ENCODE results near the gene MARCHF2. TPM values are rescaled to one million over a fixed set of nuclear protein-coding genes. Genes with fewer than 3 reads are reported as not detected.

MARCHF2 gene
- total RNA-seq, 1 donor from 2014 or later = 30.9 TPM

DNA sequence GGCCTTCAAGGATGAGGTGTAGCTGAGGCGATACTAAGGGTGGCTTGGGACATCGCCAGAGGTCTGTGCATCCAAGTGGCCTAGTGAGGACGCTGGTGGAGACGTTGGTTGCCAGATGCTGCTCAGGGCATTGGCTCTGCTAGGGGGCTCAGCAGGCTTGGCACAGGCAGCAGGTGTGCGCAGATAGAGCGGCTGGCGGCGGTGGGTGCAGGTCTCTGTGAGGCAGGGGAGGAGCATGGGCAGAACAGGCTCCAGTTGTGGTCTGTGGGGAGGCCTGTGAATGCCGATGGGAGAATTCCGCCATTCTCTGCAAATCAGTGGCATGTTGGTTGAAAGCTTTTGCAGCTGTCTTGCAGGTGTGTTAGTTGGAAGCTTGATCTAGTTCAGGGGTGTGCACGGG is 68.1 kb downstream of the MARCHF2 start:
- peaks cover 92% of the 10 kb centered on the region for H4K20me1 ChIP-seq (ENCODE audit: insufficient read depth, low read length)

DNA sequence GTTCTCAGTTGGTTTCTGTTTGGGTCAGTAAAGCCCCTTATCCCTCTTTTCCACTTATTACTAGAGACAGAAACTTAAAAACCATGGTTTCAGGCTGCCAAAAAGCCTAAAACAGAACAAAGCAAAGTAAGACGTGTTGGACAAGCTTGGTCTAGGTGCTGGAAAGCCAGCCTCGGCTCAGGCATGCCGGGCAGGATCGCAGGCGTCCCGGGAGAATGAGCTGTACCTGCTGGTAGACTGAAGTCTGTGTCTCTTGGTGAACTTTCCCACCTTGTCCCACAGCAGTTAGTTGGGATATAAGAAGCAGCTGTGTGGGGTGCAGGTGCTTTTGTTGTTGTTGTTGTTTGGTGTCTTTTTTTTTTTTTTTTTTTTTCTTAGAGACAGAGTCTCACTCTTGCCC is 68.5 kb downstream of the MARCHF2 start:
- Mint-ChIP-seq H3K9me3 (ENCODE audit: unreplicated experiment) (no peaks in the 10 kb centered on the region), H3K36me3 (ENCODE audit: low read depth, unreplicated experiment) (peaks cover 15% of the 10 kb centered on the region), H3K27ac (ENCODE audit: unreplicated experiment) (no peak overlapping the region)

More for the DNA sequence above, 68.1 kb downstream of the MARCHF2 start:
- Histone ChIP-seq H3K9ac (ENCODE audit: low read length) (no peak overlapping the region), H3K36me3 (ENCODE audit: insufficient read depth, low read length) (peaks cover 37% of the 10 kb centered on the region), H3K4me3 (ENCODE audit: insufficient read depth, low read depth, low read length) (no peak overlapping the region), H3K27ac (ENCODE audit: low read depth, low read length) (no peak overlapping the region), H3K4me1 (ENCODE audit: insufficient read depth, low read length) (no peaks in the 10 kb centered on the region), H3K79me2 (ENCODE audit: insufficient read depth, low read length) (peaks cover 89% of the 10 kb centered on the region), H3K4me2 (ENCODE audit: low read length) (no peak overlapping the region), H3K27me3 (ENCODE audit: insufficient read depth, low read length) (no peaks in the 10 kb centered on the region), H3K9me3 (ENCODE audit: insufficient read depth, low read depth, low read length) (no peaks in the 10 kb centered on the region), H2AFZ (ENCODE audit: low read depth, low read length) (no peak overlapping the region)
- no peak for TF ChIP-seq EZH2 (IDR thresholded peaks at IDR 0.05; ENCODE audit: insufficient read depth, low read length)
- TF ChIP-seq, protein P1, sequence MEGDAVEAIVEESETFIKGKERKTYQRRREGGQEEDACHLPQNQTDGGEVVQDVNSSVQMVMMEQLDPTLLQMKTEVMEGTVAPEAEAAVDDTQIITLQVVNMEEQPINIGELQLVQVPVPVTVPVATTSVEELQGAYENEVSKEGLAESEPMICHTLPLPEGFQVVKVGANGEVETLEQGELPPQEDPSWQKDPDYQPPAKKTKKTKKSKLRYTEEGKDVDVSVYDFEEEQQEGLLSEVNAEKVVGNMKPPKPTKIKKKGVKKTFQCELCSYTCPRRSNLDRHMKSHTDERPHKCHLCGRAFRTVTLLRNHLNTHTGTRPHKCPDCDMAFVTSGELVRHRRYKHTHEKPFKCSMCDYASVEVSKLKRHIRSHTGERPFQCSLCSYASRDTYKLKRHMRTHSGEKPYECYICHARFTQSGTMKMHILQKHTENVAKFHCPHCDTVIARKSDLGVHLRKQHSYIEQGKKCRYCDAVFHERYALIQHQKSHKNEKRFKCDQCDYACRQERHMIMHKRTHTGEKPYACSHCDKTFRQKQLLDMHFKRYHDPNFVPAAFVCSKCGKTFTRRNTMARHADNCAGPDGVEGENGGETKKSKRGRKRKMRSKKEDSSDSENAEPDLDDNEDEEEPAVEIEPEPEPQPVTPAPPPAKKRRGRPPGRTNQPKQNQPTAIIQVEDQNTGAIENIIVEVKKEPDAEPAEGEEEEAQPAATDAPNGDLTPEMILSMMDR (IDR thresholded peaks at IDR 0.05; ENCODE audit: insufficient read depth, low read depth, low read length) = no peak
- no peak for DNase-seq (ENCODE audit: low read depth)
- H3K27me3 Mint-ChIP-seq (ENCODE audit: low read depth, unreplicated experiment) = no peaks in the 10 kb centered on the region
- peaks cover 15% of the 10 kb centered on the region for H3K4me1 Mint-ChIP-seq (ENCODE audit: low read depth, unreplicated experiment)
- H3K4me3 Mint-ChIP-seq (ENCODE audit: unreplicated experiment) = no peak overlapping the region
- no peak for FAIRE-seq
- H3K36me3 Mint-ChIP-seq (ENCODE audit: low read depth, unreplicated experiment) = peaks cover 11% of the 10 kb centered on the region
- no peaks in the 10 kb centered on the region for H3K9me3 Mint-ChIP-seq (ENCODE audit: unreplicated experiment)
- peak overlapping the region; percentile 42 for H3K27ac Mint-ChIP-seq (ENCODE audit: unreplicated experiment)

GRCh38 chr19:8482696-8483095 is 69.6 kb downstream of the MARCHF2 start:
- Mint-ChIP-seq H3K4me1 (ENCODE audit: low read depth, unreplicated experiment) (peaks cover 15% of the 10 kb centered on the region), H3K4me3 (ENCODE audit: unreplicated experiment) (no peak overlapping the region), H3K27me3 (ENCODE audit: low read depth, unreplicated experiment) (no peaks in the 10 kb centered on the region), H3K27ac (ENCODE audit: unreplicated experiment) (no peak overlapping the region), H3K36me3 (ENCODE audit: low read depth, unreplicated experiment) (peaks cover 22% of the 10 kb centered on the region), H3K9me3 (ENCODE audit: unreplicated experiment) (no peaks in the 10 kb centered on the region)
- Histone ChIP-seq H3K79me2 (ENCODE audit: insufficient read depth, low read length) (peaks cover 76% of the 10 kb centered on the region), H2AFZ (ENCODE audit: low read depth, low read length) (no peak overlapping the region), H3K9me3 (ENCODE audit: insufficient read depth, low read depth, low read length) (no peaks in the 10 kb centered on the region), H3K36me3 (ENCODE audit: insufficient read depth, low read length) (peaks cover 34% of the 10 kb centered on the region), H3K27ac (ENCODE audit: low read depth, low read length) (no peak overlapping the region), H3K4me3 (ENCODE audit: insufficient read depth, low read depth, low read length) (no peak overlapping the region), H3K9ac (ENCODE audit: low read length) (no peak overlapping the region), H3K4me1 (ENCODE audit: insufficient read depth, low read length) (no peaks in the 10 kb centered on the region), H4K20me1 (ENCODE audit: insufficient read depth, low read length) (peaks cover 94% of the 10 kb centered on the region), H3K4me2 (ENCODE audit: low read length) (no peak overlapping the region), H3K27me3 (ENCODE audit: insufficient read depth, low read length) (no peaks in the 10 kb centered on the region)
- FAIRE-seq = no peak
- DNase-seq (ENCODE audit: low read depth) = no peak
- TF ChIP-seq, protein P1 (IDR thresholded peaks at IDR 0.05; ENCODE audit: insufficient read depth, low read depth, low read length) = no peak
- no peak for TF ChIP-seq EZH2 (IDR thresholded peaks at IDR 0.05; ENCODE audit: insufficient read depth, low read length)

More for the DNA sequence above, 68.5 kb downstream of the MARCHF2 start:
- peaks cover 87% of the 10 kb centered on the region for H3K79me2 ChIP-seq (ENCODE audit: insufficient read depth, low read length)
- peaks cover 92% of the 10 kb centered on the region for H4K20me1 ChIP-seq (ENCODE audit: insufficient read depth, low read length)
- H3K4me1 ChIP-seq (ENCODE audit: insufficient read depth, low read length) = no peaks in the 10 kb centered on the region
- H3K9ac ChIP-seq (ENCODE audit: low read length) = no peak overlapping the region
- no peak for TF ChIP-seq EZH2 (IDR thresholded peaks at IDR 0.05; ENCODE audit: insufficient read depth, low read length)
- TF ChIP-seq, protein P1 (IDR thresholded peaks at IDR 0.05; ENCODE audit: insufficient read depth, low read depth, low read length) = no peak
- Mint-ChIP-seq H3K27me3 (ENCODE audit: low read depth, unreplicated experiment) (no peaks in the 10 kb centered on the region), H3K4me3 (ENCODE audit: unreplicated experiment) (no peak overlapping the region), H3K4me1 (ENCODE audit: low read depth, unreplicated experiment) (peaks cover 15% of the 10 kb centered on the region)
- no peak overlapping the region for H3K4me3 ChIP-seq (ENCODE audit: insufficient read depth, low read depth, low read length)
- H3K4me2 ChIP-seq (ENCODE audit: low read length) = no peak overlapping the region
- no peaks in the 10 kb centered on the region for H3K27me3 ChIP-seq (ENCODE audit: insufficient read depth, low read length)
- no peak overlapping the region for H2AFZ ChIP-seq (ENCODE audit: low read depth, low read length)
- no peak for DNase-seq (ENCODE audit: low read depth)
- no peak overlapping the region for H3K27ac ChIP-seq (ENCODE audit: low read depth, low read length)
- FAIRE-seq = no peak
- H3K9me3 ChIP-seq (ENCODE audit: insufficient read depth, low read depth, low read length) = no peaks in the 10 kb centered on the region
- peaks cover 37% of the 10 kb centered on the region for H3K36me3 ChIP-seq (ENCODE audit: insufficient read depth, low read length)

All from astrocyte (in vitro differentiated cells and primary cell).